WTC11 (cell line): ENCODE measurements around the gene ANKIB1. TPM values are rescaled to one million over a fixed set of nuclear protein-coding genes. Genes with fewer than 3 reads are reported as not detected.

ENCODE experiments used
- ATAC-seq: fragments of 200-7000 bp; cut with Tn5 transposase; 2 replicates; pipeline ENCODE4 v1.10.0; 2021; ENCODE audit warnings: mild to moderate bottlenecking, moderate library complexity
- CTCF ChIA-PET: fragments of 300-600 bp; sonication (Branson Sonifier 250); formaldehyde crosslinking; loops from one replicate; lab custom pipeline; 2021; ENCODE audit warnings: antibody characterized with exemption; lab: Charles Lee
- POLR2A ChIA-PET: fragments of 350-600 bp; sonication (Branson Sonifier 250); formaldehyde crosslinking; loops from one replicate; lab custom pipeline; 2021; ENCODE audit warnings: antibody characterized with exemption; lab: Charles Lee
- DNase-seq: peaks from one replicate; pipeline ENCODE4 v3.0.0; 2021; ENCODE audit warnings: low spot score
- H3K27ac Mint-ChIP-seq: 2 replicates; pipeline ENCODE4 v1.8.0; 2021; ENCODE audit warnings: mixed read lengths
- H3K27me3 Mint-ChIP-seq: 2 replicates; pipeline ENCODE4 v1.8.0; 2021; ENCODE audit warnings: low read depth, mild to moderate bottlenecking, moderate library complexity, mixed read lengths
- H3K36me3 Mint-ChIP-seq: 2 replicates; pipeline ENCODE4 v1.8.0; 2021; ENCODE audit warnings: mixed read lengths
- H3K4me1 Mint-ChIP-seq: 2 replicates; pipeline ENCODE4 v1.8.0; 2022; ENCODE audit warnings: mixed read lengths
- H3K4me3 Mint-ChIP-seq: 2 replicates; pipeline ENCODE4 v1.8.0; 2021; ENCODE audit warnings: mild to moderate bottlenecking, moderate library complexity, mixed read lengths
- H3K9me3 Mint-ChIP-seq: 2 replicates; pipeline ENCODE4 v1.8.0; 2021; ENCODE audit warnings: mixed read lengths
- ATF1 ChIP-seq: sonication (generic); formaldehyde crosslinking; IDR thresholded peaks from 2 replicates; pipeline ENCODE4 v1.8.1; 2023; ENCODE audit warnings: mild to moderate bottlenecking, moderate library complexity, missing genetic modification reagents
- CREB1 ChIP-seq: sonication (generic); formaldehyde crosslinking; IDR thresholded peaks from 2 replicates; pipeline ENCODE4 v1.8.0; 2023; ENCODE audit warnings: mild to moderate bottlenecking, missing genetic modification reagents
- CTCF ChIP-seq: fragments of 200-600 bp; IDR thresholded peaks from 2 replicates; pipeline ENCODE4 v1.8.0; 2022; ENCODE audit warnings: antibody characterized with exemption
- E2F5 ChIP-seq: sonication (generic); formaldehyde crosslinking; IDR thresholded peaks from 2 replicates; pipeline ENCODE4 v1.8.1; 2022; ENCODE audit warnings: mild to moderate bottlenecking, moderate library complexity, missing genetic modification reagents
- IRF1 ChIP-seq: sonication (generic); formaldehyde crosslinking; IDR thresholded peaks from 2 replicates; pipeline ENCODE4 v1.8.0; 2023; ENCODE audit warnings: missing genetic modification reagents
- IRF2 ChIP-seq: sonication (generic); formaldehyde crosslinking; IDR thresholded peaks from 2 replicates; pipeline ENCODE4 v1.8.0; 2022; ENCODE audit warnings: low read depth, missing genetic modification reagents, borderline replicate concordance
- MXD4 ChIP-seq: fragments of 250-450 bp; sonication (Bioruptor Pico); IDR thresholded peaks from 2 replicates; pipeline ENCODE4 v1.8.0; 2021; ENCODE audit warnings: mild to moderate bottlenecking, moderate library complexity, borderline replicate concordance
- NFE2L1 ChIP-seq: sonication (generic); formaldehyde crosslinking; IDR thresholded peaks from 2 replicates; pipeline ENCODE4 v1.8.1; 2023; ENCODE audit warnings: missing genetic modification reagents
- TEAD4 ChIP-seq: sonication (generic); formaldehyde crosslinking; IDR thresholded peaks from 2 replicates; pipeline ENCODE4 v1.8.0; 2022; ENCODE audit warnings: mild to moderate bottlenecking, missing genetic modification reagents
- TP53 ChIP-seq: sonication (generic); formaldehyde crosslinking; IDR thresholded peaks from 2 replicates; pipeline ENCODE4 v1.8.1; 2023; ENCODE audit warnings: mild to moderate bottlenecking, missing genetic modification reagents
- ZBTB21 ChIP-seq: sonication (generic); formaldehyde crosslinking; IDR thresholded peaks from 2 replicates; pipeline ENCODE4 v1.8.1; 2023; ENCODE audit warnings: mild to moderate bottlenecking, missing genetic modification reagents, borderline replicate concordance
- ZNF219 ChIP-seq: sonication (generic); formaldehyde crosslinking; IDR thresholded peaks from 2 replicates; pipeline ENCODE4 v1.8.0; 2023; ENCODE audit warnings: missing genetic modification reagents, mild to moderate bottlenecking, borderline replicate concordance
- ZNF232 ChIP-seq: sonication (generic); formaldehyde crosslinking; IDR thresholded peaks from 2 replicates; pipeline ENCODE4 v1.8.0; 2022; ENCODE audit warnings: mild to moderate bottlenecking, missing genetic modification reagents
- ZNF281 ChIP-seq: sonication (generic); formaldehyde crosslinking; IDR thresholded peaks from 2 replicates; pipeline ENCODE4 v1.8.0; 2023; ENCODE audit warnings: mild to moderate bottlenecking, missing genetic modification reagents
- ZNF416 ChIP-seq: fragments of 250-450 bp; sonication (Bioruptor Pico); IDR thresholded peaks from 2 replicates; pipeline ENCODE4 v1.9.0; 2021; ENCODE audit warnings: mild to moderate bottlenecking, inconsistent platforms
- ZNF423 ChIP-seq: fragments of 250-450 bp; sonication (Bioruptor Pico); IDR thresholded peaks from 2 replicates; pipeline ENCODE4 v2.1.2; 2022; ENCODE audit warnings: mild to moderate bottlenecking, moderate library complexity
- total RNA-seq: library from RNA; stranded (reverse); gene quantifications from 3 replicates; pipeline ENCODE4 v1.2.3, GENCODE V29; 2021
- TF ChIP-seq, protein P1 (sequence below): sonication (generic); formaldehyde crosslinking; IDR thresholded peaks from 2 replicates; pipeline ENCODE4 v1.8.0; 2022; ENCODE audit warnings: missing genetic modification reagents
- TF ChIP-seq, protein P2 (sequence below): sonication (generic); formaldehyde crosslinking; IDR thresholded peaks from 2 replicates; pipeline ENCODE4 v1.8.1; 2022; ENCODE audit warnings: mild to moderate bottlenecking, missing genetic modification reagents, moderate library complexity, borderline replicate concordance
- TF ChIP-seq, protein P3 (sequence below): sonication (generic); formaldehyde crosslinking; IDR thresholded peaks from 2 replicates; pipeline ENCODE4 v1.8.1; 2023; ENCODE audit warnings: mild to moderate bottlenecking, missing genetic modification reagents, moderate library complexity

The ANKIB1 gene
- total RNA-seq, 1 experiment from 2014 or later: 38.5 TPM

DNA sequence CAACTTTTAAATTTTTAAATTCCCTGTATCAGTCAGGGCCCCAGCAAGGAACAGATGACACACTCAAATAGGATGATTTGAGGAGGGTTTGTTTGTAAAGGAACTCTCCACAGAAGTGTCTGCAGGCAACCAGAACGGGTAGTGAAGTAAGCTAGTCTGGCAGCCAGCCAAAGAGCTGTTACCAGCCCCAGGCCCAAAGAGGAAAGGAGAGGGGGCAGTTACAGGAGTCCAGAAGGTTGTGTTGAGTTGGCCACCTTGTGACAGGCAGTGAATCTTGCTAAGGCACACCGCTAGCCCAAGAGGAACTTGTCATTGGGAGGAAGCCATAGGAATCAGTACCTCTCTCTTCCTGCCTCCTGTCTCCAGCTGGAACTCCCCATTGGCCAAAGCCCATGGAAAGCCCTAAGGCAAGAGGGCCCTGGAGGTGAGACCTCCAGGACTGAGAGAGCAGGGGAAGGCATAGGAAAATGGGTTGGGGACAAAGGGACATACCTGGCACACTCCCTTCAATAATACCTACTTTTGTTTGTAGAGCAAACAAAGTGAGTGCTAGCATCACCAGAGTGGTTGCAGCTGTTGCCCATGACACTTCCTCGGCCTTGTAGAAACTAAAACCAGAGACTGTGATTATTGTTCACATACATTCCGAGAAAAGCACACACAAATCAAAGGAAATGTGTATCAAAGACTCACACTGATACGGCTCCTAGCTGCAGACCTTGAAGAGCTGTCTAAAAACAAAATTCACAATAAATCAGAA, 176.1 kb downstream of the ANKIB1 start:
- peaks cover 24% of the 10 kb centered on the region for H3K4me1 Mint-ChIP-seq
- no peaks in the 10 kb centered on the region for H3K9me3 Mint-ChIP-seq
- DNase-seq: no peak
- POLR2A ChIA-PET: no interaction called here
- no peaks in the 10 kb centered on the region; the same call in none of the 2 replicates for H3K27me3 Mint-ChIP-seq
- no peak overlapping the region for H3K27ac Mint-ChIP-seq
- CTCF ChIA-PET: interaction anchor here (2.2 to 7.4 kb wide), 2 partner anchors 24 to 288 kb away, joined by 7 to 177 read pairs; partner anchors contain the start of genes CYP51A1 and GATAD1
- H3K36me3 Mint-ChIP-seq: no peaks in the 10 kb centered on the region
- TF ChIP-seq ZNF423 (CRISPR knock-in tag) (no peak), ZNF232 (CRISPR knock-in tag) (no peak), ATF1 (CRISPR knock-in tag) (no peak), ZNF416 (no peak), MXD4 (no peak), TP53 (CRISPR knock-in tag) (no peak), E2F5 (CRISPR knock-in tag) (no peak), IRF1 (CRISPR knock-in tag) (no peak), ZBTB21 (CRISPR knock-in tag) (no peak), IRF2 (CRISPR knock-in tag) (no peak), TEAD4 (no peak), CTCF (no peak), CREB1 (no peak), ZNF219 (CRISPR knock-in tag) (no peak), NFE2L1 (no peak), ZNF281 (CRISPR knock-in tag) (no peak)
- TF ChIP-seq, protein P1, sequence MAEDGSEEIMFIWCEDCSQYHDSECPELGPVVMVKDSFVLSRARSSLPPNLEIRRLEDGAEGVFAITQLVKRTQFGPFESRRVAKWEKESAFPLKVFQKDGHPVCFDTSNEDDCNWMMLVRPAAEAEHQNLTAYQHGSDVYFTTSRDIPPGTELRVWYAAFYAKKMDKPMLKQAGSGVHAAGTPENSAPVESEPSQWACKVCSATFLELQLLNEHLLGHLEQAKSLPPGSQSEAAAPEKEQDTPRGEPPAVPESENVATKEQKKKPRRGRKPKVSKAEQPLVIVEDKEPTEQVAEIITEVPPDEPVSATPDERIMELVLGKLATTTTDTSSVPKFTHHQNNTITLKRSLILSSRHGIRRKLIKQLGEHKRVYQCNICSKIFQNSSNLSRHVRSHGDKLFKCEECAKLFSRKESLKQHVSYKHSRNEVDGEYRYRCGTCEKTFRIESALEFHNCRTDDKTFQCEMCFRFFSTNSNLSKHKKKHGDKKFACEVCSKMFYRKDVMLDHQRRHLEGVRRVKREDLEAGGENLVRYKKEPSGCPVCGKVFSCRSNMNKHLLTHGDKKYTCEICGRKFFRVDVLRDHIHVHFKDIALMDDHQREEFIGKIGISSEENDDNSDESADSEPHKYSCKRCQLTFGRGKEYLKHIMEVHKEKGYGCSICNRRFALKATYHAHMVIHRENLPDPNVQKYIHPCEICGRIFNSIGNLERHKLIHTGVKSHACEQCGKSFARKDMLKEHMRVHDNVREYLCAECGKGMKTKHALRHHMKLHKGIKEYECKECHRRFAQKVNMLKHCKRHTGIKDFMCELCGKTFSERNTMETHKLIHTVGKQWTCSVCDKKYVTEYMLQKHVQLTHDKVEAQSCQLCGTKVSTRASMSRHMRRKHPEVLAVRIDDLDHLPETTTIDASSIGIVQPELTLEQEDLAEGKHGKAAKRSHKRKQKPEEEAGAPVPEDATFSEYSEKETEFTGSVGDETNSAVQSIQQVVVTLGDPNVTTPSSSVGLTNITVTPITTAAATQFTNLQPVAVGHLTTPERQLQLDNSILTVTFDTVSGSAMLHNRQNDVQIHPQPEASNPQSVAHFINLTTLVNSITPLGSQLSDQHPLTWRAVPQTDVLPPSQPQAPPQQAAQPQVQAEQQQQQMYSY (CRISPR knock-in tag): no peak
- TF ChIP-seq, protein P2, sequence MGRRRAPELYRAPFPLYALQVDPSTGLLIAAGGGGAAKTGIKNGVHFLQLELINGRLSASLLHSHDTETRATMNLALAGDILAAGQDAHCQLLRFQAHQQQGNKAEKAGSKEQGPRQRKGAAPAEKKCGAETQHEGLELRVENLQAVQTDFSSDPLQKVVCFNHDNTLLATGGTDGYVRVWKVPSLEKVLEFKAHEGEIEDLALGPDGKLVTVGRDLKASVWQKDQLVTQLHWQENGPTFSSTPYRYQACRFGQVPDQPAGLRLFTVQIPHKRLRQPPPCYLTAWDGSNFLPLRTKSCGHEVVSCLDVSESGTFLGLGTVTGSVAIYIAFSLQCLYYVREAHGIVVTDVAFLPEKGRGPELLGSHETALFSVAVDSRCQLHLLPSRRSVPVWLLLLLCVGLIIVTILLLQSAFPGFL: no peak
- TF ChIP-seq, protein P3, sequence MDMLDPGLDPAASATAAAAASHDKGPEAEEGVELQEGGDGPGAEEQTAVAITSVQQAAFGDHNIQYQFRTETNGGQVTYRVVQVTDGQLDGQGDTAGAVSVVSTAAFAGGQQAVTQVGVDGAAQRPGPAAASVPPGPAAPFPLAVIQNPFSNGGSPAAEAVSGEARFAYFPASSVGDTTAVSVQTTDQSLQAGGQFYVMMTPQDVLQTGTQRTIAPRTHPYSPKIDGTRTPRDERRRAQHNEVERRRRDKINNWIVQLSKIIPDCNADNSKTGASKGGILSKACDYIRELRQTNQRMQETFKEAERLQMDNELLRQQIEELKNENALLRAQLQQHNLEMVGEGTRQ (CRISPR knock-in tag): no peak
- no peak for ATAC-seq
- no peak overlapping the region for H3K4me3 Mint-ChIP-seq
